ELR (cell line): Measurements from ENCODE around the gene RRAS.

Experiments
- DNase-seq: peaks from one replicate; pipeline ENCODE4 v3.0.0-alpha.2; 2015; ENCODE audit warnings: low read depth

The RRAS gene

GRCh38 chr19:49640113-49640898 lies at the start of gene RRAS:
Gene RRAS (minus strand): TSS chr19:49640143. CDS start chr19:49640098, 45 bp downstream.
- peak; percentile 100 for DNase-seq

- peak; percentile 51 for DNase-seq
Observed at GRCh38 chr19:49689133-49690078, 49.5 kb upstream of the RRAS start, which contains the start of gene ADM5. Gene ADM5 (plus strand): TSS chr19:49689594. CDS start chr19:49689838, 244 bp downstream.

- DNase-seq: no peak
Observed at GRCh38 chr19:49688531-49689132, 48.7 kb upstream of the RRAS start.

GRCh38 chr19:49687566-49688316 lies 47.8 kb upstream of the RRAS start:
- DNase-seq: peak; percentile 64

- DNase-seq: no peak
Observed at GRCh38 chr19:49687150-49687549, 47.2 kb upstream of the RRAS start.

- DNase-seq: no peak
Observed at GRCh38 chr19:49686503-49687088, 46.7 kb upstream of the RRAS start.

GRCh38 chr19:49685845-49686332 lies 45.9 kb upstream of the RRAS start:
- DNase-seq: no peak

- DNase-seq: no peak
Observed at GRCh38 chr19:49684983-49685553, 45.1 kb upstream of the RRAS start.

GRCh38 chr19:49684251-49684982 lies 44.5 kb upstream of the RRAS start:
- peak; percentile 38 for DNase-seq

- no peak for DNase-seq
Observed at GRCh38 chr19:49683814-49684250, 43.9 kb upstream of the RRAS start.

GRCh38 chr19:49682274-49682673 lies 42.3 kb upstream of the RRAS start:
- no peak for DNase-seq

- DNase-seq: no peak
Observed at GRCh38 chr19:49681830-49682229, 41.9 kb upstream of the RRAS start.

GRCh38 chr19:49680421-49681351 lies 40.7 kb upstream of the RRAS start:
- peak; percentile 83 for DNase-seq

GRCh38 chr19:49679771-49680413 lies 39.9 kb upstream of the RRAS start:
- DNase-seq: no peak

- DNase-seq: no peak
Observed at GRCh38 chr19:49678985-49679770, 39.2 kb upstream of the RRAS start.

- DNase-seq: peak; percentile 82
Observed at GRCh38 chr19:49677901-49678674, 38.1 kb upstream of the RRAS start.
